ENCODE results near the gene ZCCHC4.

The ZCCHC4 gene

DNA sequence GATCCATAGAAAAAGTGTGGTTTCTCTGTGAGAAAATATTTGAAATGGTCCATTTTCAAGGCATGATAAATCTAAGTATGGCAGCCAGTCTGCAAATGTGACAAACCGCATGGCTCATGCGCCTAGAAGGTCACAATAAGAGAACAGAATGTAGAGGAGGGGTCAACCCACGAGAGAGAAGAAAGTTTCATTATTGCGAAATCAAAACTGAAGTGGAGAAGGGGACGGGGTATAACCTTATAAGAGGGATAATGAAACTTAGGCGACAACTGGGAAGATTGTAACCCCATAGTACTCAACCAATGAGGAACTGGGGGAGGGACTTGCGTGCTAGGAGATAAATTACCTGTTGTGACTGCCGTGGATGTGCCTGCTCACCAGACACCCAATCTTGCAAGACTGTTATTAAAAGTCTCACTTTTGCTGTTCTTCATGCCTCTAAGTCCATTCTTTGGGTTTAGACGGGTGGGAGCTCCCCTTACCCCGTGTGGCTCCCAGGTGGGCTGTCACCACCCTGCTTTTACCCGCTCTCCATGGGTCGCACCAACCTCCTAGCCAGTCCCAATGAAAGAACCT lies 21.3 kb upstream of the ZCCHC4 start:
- TF ChIP-seq, protein P1, sequence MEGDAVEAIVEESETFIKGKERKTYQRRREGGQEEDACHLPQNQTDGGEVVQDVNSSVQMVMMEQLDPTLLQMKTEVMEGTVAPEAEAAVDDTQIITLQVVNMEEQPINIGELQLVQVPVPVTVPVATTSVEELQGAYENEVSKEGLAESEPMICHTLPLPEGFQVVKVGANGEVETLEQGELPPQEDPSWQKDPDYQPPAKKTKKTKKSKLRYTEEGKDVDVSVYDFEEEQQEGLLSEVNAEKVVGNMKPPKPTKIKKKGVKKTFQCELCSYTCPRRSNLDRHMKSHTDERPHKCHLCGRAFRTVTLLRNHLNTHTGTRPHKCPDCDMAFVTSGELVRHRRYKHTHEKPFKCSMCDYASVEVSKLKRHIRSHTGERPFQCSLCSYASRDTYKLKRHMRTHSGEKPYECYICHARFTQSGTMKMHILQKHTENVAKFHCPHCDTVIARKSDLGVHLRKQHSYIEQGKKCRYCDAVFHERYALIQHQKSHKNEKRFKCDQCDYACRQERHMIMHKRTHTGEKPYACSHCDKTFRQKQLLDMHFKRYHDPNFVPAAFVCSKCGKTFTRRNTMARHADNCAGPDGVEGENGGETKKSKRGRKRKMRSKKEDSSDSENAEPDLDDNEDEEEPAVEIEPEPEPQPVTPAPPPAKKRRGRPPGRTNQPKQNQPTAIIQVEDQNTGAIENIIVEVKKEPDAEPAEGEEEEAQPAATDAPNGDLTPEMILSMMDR (IDR thresholded peaks at IDR 0.05; ENCODE audit: low read depth, low read length), result no peak
- DNase-seq (ENCODE audit: extremely low read depth, low read depth), result no peak

DNA sequence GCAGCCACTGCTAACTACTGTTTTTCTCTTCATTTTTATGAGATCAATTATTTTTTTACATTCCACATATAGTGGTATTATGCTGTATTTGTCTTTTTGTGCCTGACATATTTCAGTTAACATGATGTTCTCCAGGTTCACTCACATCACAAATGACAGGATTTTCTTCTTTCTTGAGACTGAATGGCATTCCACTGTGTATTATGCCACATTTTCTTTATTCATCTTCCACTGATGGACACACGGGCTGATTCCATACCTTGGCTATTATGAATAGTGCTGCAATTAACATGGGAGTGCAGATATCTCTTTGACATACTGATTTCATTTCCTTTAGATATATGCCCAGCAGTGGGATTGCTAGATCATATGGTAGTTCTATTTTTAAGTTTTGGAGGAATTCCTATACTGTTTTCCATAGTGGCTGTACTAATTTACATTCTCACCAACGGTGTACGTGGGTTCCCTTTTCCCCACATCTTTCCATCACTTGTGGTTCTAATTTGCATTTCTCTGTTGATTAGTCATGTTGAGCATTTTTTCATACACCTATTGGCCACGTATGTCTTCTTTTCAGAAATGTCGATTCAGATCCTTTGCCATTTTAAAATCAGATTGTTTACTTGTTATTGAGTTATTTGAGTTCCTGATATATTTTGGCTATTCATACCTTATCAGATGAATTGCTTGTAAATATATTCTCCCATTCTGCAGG lies 14.9 kb upstream of the ZCCHC4 start:
- TF ChIP-seq, protein P1 (IDR thresholded peaks at IDR 0.05; ENCODE audit: low read depth, low read length), result no peak
- no peak for DNase-seq (ENCODE audit: extremely low read depth, low read depth)

DNA sequence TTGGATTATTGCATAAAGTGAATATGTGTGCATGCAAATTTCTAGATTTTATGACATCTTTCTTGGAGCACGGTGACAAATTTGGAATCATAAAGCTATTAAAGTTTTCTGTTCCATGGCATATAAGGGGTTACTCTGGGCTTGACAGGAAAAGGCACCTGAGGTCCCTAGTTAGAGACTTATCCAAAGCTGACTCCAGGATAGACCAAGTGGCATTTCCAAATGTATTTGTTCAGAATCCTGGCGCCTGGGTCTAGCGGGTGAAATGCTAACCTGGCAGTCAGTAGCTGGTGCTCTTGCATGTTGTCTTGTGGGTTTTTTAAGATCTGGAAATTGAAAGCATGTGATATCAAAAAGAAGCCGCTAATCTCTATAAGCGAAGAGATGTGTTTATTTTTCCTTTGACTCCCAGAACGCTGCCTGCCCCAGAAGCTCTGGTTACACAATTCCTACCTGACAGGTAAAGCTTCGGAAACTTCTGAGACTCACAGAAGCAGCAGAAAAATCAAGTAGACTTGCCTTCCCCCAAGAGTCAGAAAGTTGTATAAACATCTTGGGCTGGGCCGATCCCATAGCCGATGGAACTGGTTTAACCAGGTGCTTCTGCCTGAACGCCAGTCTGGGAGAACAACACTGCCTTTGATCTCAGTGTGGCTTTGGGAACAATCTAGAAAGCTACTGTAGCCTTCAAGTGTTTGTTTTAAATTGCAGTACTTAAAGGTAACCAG lies 12.9 kb upstream of the ZCCHC4 start:
- DNase-seq (ENCODE audit: extremely low read depth, low read depth), result no peak
- TF ChIP-seq, protein P1 (IDR thresholded peaks at IDR 0.05; ENCODE audit: low read depth, low read length), result no peak

DNA sequence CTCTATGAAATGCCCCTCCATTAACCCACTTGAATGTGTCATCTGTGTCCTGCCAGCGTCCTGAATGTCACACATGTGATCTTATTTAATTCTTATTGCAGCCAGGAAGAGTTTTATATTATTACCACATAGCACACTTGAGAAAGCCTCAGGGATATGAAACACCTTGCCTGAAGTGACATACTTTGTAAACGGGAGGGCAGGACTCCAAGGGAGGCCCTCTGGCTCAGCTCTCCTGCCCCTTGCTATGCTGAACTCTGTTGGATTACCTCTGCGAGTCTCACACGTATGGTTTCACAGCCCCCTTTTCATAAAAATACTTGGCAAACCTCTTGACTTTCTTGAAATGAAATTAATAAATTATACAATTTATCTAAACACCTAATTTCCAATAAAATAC lies 11.1 kb upstream of the ZCCHC4 start:
- TF ChIP-seq, protein P1 (IDR thresholded peaks at IDR 0.05; ENCODE audit: low read depth, low read length), result no peak
- no peak for DNase-seq (ENCODE audit: extremely low read depth, low read depth)

DNA sequence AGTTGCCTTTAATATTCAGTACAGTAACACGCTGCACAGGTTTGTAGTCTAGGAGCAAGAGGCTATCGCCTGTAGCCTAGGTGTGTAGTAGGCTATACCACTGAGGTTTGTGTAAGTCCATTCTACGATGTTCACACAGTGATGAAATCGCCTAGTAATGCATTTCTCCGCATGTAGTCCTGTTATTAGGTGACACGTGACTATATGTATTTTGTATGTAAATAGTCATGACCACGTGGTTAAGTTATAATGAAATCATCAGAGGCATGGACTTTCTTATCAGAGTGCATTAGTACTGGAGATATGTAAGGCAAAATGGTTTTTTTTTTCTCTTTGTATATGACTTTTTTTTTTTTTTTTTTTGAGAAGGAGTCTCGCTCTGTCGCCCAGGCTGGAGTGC lies 9.9 kb upstream of the ZCCHC4 start:
- TF ChIP-seq, protein P1 (IDR thresholded peaks at IDR 0.05; ENCODE audit: low read depth, low read length), result no peak
- no peak for DNase-seq (ENCODE audit: extremely low read depth, low read depth)

DNA sequence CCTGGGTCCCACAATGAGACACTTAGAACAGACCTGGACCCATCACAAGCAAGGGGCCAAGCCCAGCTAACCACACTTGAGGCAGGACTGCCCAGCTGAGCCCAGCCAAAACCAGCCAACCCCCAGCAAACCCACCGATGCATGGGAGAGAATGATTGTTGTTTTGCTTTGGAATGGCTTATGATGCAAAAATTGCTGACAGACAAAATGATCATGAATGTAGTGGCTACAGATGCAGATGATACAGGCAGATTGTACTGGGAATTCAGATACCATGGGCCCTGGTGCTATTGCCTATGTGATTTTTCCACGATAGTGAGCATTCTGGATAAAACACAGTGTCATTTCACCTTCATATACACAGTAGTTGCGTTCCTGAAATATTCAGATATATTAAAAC lies 9.0 kb upstream of the ZCCHC4 start:
- TF ChIP-seq, protein P1 (IDR thresholded peaks at IDR 0.05; ENCODE audit: low read depth, low read length), result no peak
- DNase-seq (ENCODE audit: extremely low read depth, low read depth), result no peak

DNA sequence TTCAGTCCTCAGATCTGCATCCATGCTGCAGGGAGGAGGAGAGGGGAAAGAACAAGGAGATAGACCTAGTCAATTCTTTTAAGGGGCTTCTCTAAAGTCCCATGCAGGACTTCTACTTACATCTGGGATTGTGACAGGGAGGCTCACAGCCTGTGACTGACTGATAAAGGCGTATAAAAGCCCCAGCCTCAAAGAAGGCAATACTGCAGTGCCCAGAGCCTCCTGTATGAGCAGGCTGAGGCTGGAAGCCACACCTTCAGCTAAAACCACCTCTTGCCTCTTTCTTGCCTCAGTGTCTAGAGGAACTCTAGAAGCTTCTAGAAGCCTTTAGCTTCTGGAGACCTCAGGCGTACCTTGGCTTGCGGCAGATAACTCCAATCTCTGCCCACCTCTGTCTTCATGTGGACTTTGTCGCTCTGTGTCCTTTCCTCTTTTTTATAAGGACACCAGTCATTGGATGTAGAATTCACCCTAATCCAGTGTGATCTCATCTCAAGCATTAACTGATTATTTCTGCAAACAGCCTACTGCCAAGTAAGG lies 6.0 kb upstream of the ZCCHC4 start:
- TF ChIP-seq, protein P1 (IDR thresholded peaks at IDR 0.05; ENCODE audit: low read depth, low read length), result no peak
- DNase-seq (ENCODE audit: extremely low read depth, low read depth), result no peak
